ENCODE measurements around the gene ARL3. TPM values are rescaled to one million over a fixed set of nuclear protein-coding genes. Genes with fewer than 3 reads are reported as not detected.
A peak's percentile ranks its signal among the peaks of the same experiment; 100 is the strongest.

Gene ARL3
- total and polyA plus RNA-seq, 2 experiments from 2014 or later = 8.5 to 22.6 TPM

DNA sequence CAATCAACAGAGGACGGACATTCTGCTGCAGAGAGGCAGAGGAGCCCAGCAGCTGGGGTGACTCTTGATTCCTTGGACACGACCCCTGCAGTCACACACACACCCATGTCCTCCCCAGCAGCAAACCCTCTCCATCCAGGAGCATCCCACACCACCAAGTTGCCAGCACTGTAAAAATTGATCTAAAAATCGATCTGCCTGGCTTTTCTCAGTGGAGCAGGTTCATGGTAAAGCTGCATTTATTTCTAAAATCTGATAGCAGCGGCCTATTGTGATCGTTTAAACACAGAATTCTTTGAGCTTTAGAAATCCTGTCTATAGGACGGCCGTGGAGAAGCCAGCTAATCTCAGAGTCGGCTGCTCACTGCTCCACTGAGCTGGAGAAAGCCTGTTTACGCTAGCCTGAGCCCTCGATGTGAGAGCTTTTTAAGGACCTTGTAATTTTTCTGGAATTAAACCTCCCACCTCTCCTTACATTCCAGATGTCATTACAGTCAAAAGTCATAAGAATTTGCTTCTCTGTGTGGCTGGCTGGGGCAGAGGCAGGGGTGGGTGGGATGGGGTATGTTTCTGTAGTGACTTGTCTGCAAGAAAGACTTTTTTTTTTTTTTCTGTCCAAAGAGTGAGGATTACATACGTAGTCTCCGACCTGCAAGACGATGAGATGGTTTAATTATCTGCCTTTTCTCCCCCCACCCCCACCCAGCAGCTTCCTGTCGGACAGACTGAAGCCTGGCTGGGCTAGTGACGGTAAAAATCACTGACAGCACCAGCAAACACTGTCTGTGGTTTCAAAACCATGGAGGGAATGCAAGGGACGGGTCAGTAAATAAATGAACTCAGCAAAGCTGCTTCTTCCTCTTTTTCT lies 38.3 kb downstream of the ARL3 start:
- peak overlapping the region; percentile 11; the same call in 1 of the 3 replicates for H3K4me3 Mint-ChIP-seq
- peaks cover 72% of the 10 kb centered on the region for H3K4me1 Mint-ChIP-seq
- H3K4me1 ChIP-seq (ENCODE audit: insufficient read depth) = peaks cover 65% of the 10 kb centered on the region

GRCh38 chr10:102675011-102675665 lies 39.1 kb downstream of the ARL3 start:
- no peak overlapping the region for H2AFZ ChIP-seq
- peak; percentile 3; the same call in 2 of the 3 replicates for ATAC-seq
- H3K4me1 Mint-ChIP-seq = peaks cover 79% of the 10 kb centered on the region
- peaks cover 73% of the 10 kb centered on the region for H3K4me1 ChIP-seq (ENCODE audit: insufficient read depth)
- DNase-seq (ENCODE audit: low spot score) = no peak
- TF ChIP-seq ZNF114 (CRISPR knock-in tag; IDR thresholded peaks at IDR 0.05) = no peak
- peak in 1 of 2 experiments; percentile 42; a peak in 2 of 4 replicates for TF ChIP-seq CTCF (conservative IDR thresholded peaks at IDR 0.05; ENCODE audit: low read depth in 2 of 2)
- H3K27ac Mint-ChIP-seq = no peak overlapping the region
- H3K9me2 ChIP-seq (ENCODE audit: insufficient read depth) = no peaks in the 10 kb centered on the region
- peaks cover under 1% of the 10 kb centered on the region; the same call in 1 of the 3 replicates for H3K36me3 Mint-ChIP-seq (ENCODE audit: low read depth)
- no peaks in the 10 kb centered on the region for H3K36me3 ChIP-seq (ENCODE audit: insufficient read depth)
- peak overlapping the region; percentile 46 for H3K4me2 ChIP-seq
- H3K27ac ChIP-seq (ENCODE audit: low read depth) = 0 out of 2 replicates have a peak overlapping the region, but pooled peaks have one; percentile 50
- no peaks in the 10 kb centered on the region for H3K27me3 ChIP-seq (ENCODE audit: insufficient read depth)
- peaks cover 23% of the 10 kb centered on the region for H3K27me3 Mint-ChIP-seq (ENCODE audit: insufficient read depth, low read depth, poor library complexity)
- peak overlapping the region; percentile 13; the same call in 2 of the 3 replicates for H3K4me3 Mint-ChIP-seq
- H4K20me1 ChIP-seq (replicated peaks; ENCODE audit: insufficient read depth) = no peaks in the 10 kb centered on the region; the same call in 1 of the 2 replicates
- no peaks in the 10 kb centered on the region for H3K9me3 Mint-ChIP-seq
- H3F3A ChIP-seq (replicated peaks; ENCODE audit: low read depth) = peaks cover 34% of the 10 kb centered on the region
- peak overlapping the region; percentile 40; the same call in 1 of the 2 replicates for H3K4me3 ChIP-seq
- H3K79me2 ChIP-seq (replicated peaks; ENCODE audit: insufficient read depth) = no peaks in the 10 kb centered on the region

More for the DNA sequence above, 38.3 kb downstream of the ARL3 start:
- Histone ChIP-seq H3K4me2 (peak overlapping the region; percentile 72), H3K36me3 (ENCODE audit: insufficient read depth) (no peaks in the 10 kb centered on the region), H3K4me3 (peak overlapping the region; percentile 40; the same call in 1 of the 2 replicates), H2AFZ (no peak overlapping the region), H3F3A (replicated peaks; ENCODE audit: low read depth) (peaks cover 26% of the 10 kb centered on the region), H3K27me3 (ENCODE audit: insufficient read depth) (no peaks in the 10 kb centered on the region), H4K20me1 (replicated peaks; ENCODE audit: insufficient read depth) (no peaks in the 10 kb centered on the region; the same call in 1 of the 2 replicates), H3K9me2 (ENCODE audit: insufficient read depth) (no peaks in the 10 kb centered on the region), H3K79me2 (replicated peaks; ENCODE audit: insufficient read depth) (no peaks in the 10 kb centered on the region), H3K27ac (ENCODE audit: low read depth) (0 out of 2 replicates have a peak overlapping the region, but pooled peaks have one; percentile 50)
- Mint-ChIP-seq H3K27me3 (ENCODE audit: insufficient read depth, low read depth, poor library complexity) (peaks cover 25% of the 10 kb centered on the region), H3K27ac (no peak overlapping the region), H3K9me3 (no peaks in the 10 kb centered on the region), H3K36me3 (ENCODE audit: low read depth) (peaks cover 2% of the 10 kb centered on the region; the same call in 1 of the 3 replicates)
- TF ChIP-seq EZH2 (IDR thresholded peaks at IDR 0.05; ENCODE audit: low read depth, unreplicated experiment) = no peak
- TF ChIP-seq ZNF331 (CRISPR knock-in tag; IDR thresholded peaks at IDR 0.05; ENCODE audit: low read depth) = no peak
- TF ChIP-seq NANOG (IDR thresholded peaks at IDR 0.05; ENCODE audit: borderline replicate concordance) = no peak
- TF ChIP-seq ETS1 (IDR thresholded peaks at IDR 0.05) = no peak
- no peak for TF ChIP-seq CTCF (conservative IDR thresholded peaks at IDR 0.05; ENCODE audit: low read depth in 2 of 2)
- DNase-seq (ENCODE audit: low spot score) (no peak), ATAC-seq (no peak)
